RWPE1 (cell line): ENCODE data around the gene TMEM176A.

Experiments used
- CTCF ChIA-PET: fragments of 350-600 bp; sonication (Branson Sonifier 250); formaldehyde crosslinking; extraction: SDS; loops from one replicate; lab custom pipeline; 2021; lab: Yijun Ruan, JAX
- POLR2A ChIA-PET: fragments of 400-600 bp; formaldehyde crosslinking; extraction: SDS; loops from one replicate; lab custom pipeline; 2020; ENCODE audit warnings: antibody characterized with exemption; ENCODE audit not compliant: low non-redundant PET; lab: Yijun Ruan, JAX
- DNase-seq: peaks from one replicate; pipeline ENCODE4 v3.0.0; 2012; ENCODE audit warnings: low spot score
- H3K27ac ChIP-seq: fragments of 450-650 bp; 2 replicates; pipeline ENCODE4 v1.5.1; 2017
- TF ChIP-seq, protein P1 (sequence below): fragments of 450-650 bp; conservative IDR thresholded peaks from 2 replicates; pipeline ENCODE4 v1.5.1; 2017; ENCODE audit warnings: low read depth, mild to moderate bottlenecking

The TMEM176A gene

GRCh38 chr7:150835019-150835418 is 34.5 kb downstream of the TMEM176A start:
- DNase-seq = no peak
- no peak overlapping the region for H3K27ac ChIP-seq
- ChIA-PET POLR2A (no interaction called here), CTCF (no interaction called here)
- TF ChIP-seq, protein P1, sequence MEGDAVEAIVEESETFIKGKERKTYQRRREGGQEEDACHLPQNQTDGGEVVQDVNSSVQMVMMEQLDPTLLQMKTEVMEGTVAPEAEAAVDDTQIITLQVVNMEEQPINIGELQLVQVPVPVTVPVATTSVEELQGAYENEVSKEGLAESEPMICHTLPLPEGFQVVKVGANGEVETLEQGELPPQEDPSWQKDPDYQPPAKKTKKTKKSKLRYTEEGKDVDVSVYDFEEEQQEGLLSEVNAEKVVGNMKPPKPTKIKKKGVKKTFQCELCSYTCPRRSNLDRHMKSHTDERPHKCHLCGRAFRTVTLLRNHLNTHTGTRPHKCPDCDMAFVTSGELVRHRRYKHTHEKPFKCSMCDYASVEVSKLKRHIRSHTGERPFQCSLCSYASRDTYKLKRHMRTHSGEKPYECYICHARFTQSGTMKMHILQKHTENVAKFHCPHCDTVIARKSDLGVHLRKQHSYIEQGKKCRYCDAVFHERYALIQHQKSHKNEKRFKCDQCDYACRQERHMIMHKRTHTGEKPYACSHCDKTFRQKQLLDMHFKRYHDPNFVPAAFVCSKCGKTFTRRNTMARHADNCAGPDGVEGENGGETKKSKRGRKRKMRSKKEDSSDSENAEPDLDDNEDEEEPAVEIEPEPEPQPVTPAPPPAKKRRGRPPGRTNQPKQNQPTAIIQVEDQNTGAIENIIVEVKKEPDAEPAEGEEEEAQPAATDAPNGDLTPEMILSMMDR = no peak

- ChIA-PET POLR2A (no interaction called here), CTCF (no interaction called here)
- TF ChIP-seq, protein P1 = no peak
- no peak overlapping the region for H3K27ac ChIP-seq
- no peak for DNase-seq
These were observed 35.2 kb downstream of the TMEM176A start for GRCh38 chr7:150835702-150836280.

- H3K27ac ChIP-seq = no peak overlapping the region
- DNase-seq = no peak
- TF ChIP-seq, protein P1 = no peak
- ChIA-PET POLR2A (no interaction called here), CTCF (no interaction called here)
These were observed 38.5 kb downstream of the TMEM176A start for GRCh38 chr7:150838965-150839650.

GRCh38 chr7:150842018-150842417 is 41.4 kb downstream of the TMEM176A start:
- CTCF ChIA-PET = interaction anchor here (0.5 to 0.6 kb wide), 3 partner anchors 79 to 1575 kb away, joined by 3 to 4 read pairs (median 3); no protein-coding TSS in a partner anchor
- POLR2A ChIA-PET = no interaction called here
- TF ChIP-seq, protein P1 = no peak
- no peak for DNase-seq
- no peak overlapping the region for H3K27ac ChIP-seq

GRCh38 chr7:150842716-150843115 is 42.1 kb downstream of the TMEM176A start:
- no peak for DNase-seq
- TF ChIP-seq, protein P1 = no peak
- ChIA-PET CTCF (interaction anchor here (0.6 kb wide), 1 partner anchor 1574 kb away, joined by 3 read pairs; no protein-coding TSS in a partner anchor), POLR2A (no interaction called here)
- no peak overlapping the region for H3K27ac ChIP-seq

DNA sequence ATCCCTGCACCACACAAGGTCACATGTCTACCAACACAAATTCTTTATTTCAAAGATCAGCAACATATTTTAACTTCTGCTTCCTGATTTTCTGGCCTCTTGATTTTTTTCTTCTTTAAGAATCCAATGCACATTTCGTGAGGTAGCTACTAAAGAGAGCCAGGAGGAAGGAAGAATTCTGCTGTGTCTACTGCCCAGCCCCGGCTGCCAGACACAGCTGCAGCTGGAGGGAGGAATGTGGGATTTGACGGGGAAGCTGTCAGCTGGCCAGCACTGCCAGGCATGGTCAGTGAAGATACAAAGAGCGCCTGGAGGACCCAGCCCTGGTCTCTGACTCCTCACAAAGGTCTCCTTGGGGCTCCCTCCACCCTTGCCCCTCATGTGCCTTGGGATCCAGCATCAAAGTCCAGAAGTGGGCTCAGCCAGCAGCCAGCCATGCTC is 44.9 kb downstream of the TMEM176A start:
- CTCF ChIA-PET = interaction anchor here (0.6 kb wide), 1 partner anchor 1699 kb away, joined by 3 read pairs; no protein-coding TSS in a partner anchor

More for the DNA sequence above, 44.9 kb downstream of the TMEM176A start:
- no peak overlapping the region for H3K27ac ChIP-seq
- DNase-seq = no peak
- POLR2A ChIA-PET = no interaction called here
- TF ChIP-seq, protein P1 = no peak
